ENCODE results near the gene PGAM2.

Gene PGAM2

DNA sequence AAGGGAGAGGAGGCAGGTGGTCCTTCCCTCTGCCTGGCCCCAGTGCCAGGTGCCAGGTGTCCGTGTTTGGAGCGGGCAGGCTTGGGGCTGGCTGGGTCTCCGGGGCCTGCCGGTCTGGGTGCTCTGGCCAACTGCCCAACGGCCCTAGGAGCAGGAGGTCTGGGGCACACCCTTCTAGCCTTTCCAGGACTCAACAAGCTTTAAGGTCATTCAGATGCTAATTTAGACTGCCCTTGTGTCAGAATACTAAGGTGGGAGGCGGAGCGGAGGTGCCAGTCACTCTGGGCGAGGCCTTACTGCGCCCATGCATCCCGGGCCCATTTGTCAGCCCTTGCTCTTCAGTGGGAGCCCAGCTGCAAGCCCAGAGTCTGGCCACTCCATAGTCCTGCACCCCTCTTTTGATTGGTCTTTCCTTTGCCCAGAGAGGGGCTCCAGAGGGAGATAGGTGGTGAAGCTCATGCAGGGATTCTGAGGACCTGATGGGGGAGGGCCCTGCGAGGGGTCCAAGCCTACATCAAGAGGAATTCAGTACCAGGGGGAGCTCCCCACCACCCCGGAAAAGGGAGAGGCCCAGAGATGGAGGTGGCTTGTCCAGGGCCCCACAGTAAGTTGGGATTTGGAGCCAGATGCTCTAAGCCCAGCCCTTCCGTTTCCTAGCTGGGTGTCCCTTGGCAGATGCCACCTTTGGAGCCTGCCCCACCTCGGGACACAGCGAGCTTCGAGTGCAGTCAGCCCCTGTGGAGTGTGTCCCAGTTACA, 1.3 kb downstream of the PGAM2 start:
- DNase-seq = no peak

DNA sequence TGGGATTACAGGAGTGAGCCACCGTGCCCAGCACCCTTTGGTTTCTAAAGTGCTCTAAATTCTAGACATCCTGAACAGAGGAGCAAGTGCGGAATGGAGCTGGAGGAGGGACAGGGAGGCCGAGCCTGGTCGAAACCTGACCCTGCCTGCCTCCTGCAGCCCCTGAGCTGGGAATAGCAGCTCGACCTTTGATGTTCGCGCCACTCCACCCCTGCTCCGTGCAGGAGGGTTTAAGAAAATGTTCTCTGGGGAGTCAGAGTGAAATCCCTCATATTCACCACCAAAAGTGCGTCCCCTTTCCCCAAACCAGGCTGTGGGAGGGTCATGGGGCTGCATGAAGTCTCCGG, 1.8 kb downstream of the PGAM2 start:
- no peak for DNase-seq

DNA sequence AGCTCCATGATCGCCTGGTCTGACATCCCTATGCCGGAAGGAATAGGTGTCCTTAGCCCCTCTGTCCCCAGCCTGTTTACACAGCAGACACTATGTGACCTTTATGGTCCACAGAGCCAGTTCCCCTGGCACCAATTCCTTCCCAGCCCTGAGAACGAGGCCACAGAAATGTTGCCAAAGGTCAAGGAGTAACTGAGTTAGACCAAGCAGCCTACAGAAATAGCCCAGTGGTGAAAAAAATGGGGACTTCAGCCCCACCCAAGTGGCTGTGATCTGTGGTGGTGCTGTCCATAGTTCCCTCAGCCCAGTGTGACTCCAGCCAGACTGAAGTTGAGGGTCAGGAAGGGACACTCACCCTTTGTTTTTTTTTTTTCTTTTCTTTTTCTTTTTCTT, 2.5 kb downstream of the PGAM2 start:
- no peak for DNase-seq

DNA sequence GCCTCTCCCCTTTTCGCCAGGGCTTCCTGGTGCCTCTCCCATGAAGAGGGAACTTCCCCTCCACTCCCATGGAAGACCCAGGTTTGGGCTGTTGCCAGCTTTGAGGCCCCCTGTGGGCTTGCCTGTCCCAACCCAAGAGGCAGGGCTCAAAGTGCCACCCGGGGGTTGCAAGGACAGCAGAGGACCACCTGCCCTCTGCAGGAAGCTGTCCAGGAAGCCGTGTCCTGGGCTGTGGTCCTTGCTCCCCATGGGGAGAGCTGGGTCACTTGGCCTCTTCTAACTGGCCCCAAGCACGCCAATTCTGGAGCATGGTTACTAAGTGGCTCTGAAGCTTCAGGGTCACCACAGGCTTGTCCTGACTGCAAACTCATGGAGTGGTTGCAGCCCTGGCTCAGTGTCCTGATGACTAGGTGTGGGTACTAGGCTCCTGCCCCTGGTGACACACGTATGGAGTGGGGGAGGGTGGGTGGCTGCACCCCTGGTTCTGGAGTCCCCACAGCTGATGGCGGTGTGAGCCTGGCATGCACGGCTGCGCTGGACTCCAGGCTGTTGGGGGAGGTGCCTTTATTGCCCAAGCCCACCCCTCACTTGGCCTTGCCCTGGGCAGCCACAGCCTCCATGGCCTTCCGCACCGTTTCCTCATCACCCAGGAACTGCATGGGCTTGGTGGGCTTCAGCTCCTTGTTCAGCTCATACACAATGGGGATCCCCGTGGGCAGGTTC, 3.0 kb downstream of the PGAM2 start:
- DNase-seq = no peak

DNA sequence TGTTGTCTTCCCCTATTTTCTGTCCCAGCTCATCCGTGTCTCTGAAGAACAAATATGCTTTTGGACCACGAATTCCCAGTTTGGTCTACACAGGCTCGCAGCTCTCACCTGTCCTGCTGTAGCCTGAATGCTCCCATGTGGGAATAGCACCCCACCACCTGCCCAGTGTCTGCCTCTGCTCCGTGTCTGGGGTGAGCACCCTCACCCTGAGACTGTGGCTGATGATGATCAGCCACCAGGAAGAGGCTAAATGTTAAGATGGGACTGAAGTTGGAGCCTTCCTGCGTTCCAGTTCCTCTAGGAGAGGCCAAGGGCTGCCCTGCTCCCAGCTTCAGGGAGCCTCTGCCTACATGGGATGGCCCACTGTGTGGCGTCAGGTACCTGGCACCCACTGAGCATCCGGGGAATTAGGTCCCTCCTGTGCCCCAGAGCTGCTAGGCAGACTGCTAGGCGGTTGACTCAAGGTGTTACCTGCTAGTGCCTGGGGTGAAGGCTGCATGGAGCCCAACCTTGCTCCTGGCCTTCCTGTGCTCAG, 3.7 kb downstream of the PGAM2 start:
- DNase-seq = no peak

DNA sequence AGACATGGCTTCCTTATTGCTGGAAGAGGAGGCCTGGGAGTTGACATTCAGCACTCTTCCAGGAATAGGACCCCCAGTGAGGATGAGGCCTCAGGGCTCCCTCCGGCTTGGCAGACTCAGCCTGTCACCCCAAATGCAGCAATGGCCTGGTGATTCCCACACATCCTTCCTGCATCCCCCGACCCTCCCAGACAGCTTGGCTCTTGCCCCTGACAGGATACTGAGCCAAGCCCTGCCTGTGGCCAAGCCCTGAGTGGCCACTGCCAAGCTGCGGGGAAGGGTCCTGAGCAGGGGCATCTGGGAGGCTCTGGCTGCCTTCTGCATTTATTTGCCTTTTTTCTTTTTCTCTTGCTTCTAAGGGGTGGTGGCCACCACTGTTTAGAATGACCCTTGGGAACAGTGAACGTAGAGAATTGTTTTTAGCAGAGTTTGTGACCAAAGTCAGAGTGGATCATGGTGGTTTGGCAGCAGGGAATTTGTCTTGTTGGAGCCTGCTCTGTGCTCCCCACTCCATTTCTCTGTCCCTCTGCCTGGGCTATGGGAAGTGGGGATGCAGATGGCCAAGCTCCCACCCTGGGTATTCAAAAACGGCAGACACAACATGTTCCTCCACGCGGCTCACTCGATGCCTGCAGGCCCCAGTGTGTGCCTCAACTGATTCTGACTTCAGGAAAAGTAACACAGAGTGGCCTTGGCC, 4.3 kb downstream of the PGAM2 start:
- DNase-seq = no peak

DNA sequence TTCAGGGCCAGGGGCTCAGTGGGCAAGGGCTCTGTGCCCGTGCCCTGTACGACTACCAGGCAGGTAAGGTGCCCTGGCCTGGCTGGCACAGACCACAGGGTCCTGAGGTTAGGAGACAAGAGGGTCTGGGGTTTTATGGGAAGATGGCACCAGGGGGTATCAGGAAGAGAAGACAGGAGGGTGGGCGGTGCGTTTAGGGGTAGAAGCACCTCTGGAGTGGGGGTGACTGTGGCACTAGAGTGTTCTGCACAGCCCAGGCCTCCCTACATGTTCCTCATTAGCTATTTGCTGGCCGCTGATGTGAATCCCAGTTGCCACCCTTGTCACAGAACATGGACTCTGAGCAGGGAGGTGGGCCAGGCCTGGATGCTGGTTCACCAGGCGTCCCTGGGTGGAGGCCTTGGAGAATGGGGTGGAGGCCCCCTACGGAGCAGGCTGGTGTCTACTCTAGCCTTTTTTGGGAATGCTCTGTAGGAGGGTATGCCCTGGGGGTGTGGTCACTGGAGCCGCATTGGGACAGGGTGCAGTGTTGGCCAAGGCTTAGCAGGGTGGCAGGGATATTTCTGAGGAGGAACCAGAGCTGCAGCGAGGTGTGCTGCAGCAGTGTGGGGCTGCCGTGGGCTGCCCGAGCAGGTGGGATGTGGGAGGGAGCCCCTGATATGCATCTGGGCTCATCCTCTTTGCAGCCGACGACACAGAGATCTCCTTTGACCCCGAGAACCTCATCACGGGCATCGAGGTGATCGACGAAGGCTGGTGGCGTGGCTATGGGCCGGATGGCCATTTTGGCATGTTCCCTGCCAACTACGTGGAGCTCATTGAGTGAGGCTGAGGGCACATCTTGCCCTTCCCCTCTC, 5.0 kb downstream of the PGAM2 start:
- no peak for DNase-seq

DNA sequence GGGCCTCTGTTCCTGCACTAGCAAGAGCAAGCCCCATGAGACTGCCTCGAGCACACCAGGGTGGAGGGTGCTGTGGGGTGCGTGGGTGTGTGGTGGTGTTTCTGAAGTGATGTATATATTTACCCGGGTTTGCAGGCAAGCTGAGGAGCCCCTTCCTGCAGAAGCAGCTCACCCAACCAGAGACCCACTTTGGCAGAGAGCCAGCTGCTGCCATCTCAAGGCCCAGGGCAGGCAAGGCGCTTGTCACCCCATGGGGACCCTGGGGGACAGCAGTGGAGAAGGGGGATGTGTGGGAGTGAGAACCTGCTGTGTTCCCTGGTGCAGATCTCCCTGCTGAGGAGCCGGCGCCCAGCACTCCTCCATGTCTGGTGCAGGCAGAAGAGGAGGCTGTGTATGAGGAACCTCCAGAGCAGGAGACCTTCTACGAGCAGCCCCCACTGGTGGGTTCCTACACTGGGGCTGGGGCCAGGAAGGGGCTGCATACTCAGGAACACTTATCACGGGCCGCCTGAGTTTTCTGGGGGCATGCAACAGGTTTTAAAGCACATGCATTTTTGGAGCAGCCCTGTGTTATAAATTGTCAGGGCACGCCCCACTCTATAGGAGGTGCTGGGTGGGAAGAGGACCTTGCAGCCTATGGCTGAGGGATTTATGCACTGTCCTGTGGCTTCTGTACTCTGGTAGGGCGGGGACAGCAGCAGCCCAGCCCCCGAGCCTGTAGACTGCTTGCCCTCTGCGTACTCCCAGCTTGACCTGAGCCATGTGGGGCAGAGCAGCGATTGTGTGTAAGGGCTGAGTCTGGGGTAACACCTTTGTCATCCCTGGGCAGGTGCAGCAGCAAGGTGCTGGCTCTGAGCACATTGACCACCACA, 5.9 kb downstream of the PGAM2 start:
- DNase-seq = no peak

DNA sequence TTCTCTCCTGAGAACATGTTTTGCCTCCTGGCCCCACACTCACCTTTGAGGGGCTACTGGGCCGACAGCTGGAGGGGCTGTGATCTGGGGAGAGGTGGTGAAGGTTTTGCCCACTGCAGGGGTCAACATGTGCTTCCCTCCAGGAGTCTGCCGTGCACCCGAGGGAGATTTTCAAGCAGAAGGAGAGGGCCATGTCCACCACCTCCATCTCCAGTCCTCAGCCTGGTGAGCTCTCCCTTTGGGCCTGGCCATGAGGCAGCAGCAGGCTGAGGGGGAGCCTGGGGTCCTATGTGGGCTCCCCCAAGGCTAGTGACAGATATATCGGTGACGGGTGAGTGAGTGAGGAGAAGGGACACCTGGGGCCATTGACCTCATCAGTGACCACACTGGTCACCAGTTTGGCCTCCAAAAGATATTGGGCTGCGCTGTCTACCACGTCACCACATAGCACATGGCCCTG, 6.6 kb downstream of the PGAM2 start:
- DNase-seq = no peak

DNA sequence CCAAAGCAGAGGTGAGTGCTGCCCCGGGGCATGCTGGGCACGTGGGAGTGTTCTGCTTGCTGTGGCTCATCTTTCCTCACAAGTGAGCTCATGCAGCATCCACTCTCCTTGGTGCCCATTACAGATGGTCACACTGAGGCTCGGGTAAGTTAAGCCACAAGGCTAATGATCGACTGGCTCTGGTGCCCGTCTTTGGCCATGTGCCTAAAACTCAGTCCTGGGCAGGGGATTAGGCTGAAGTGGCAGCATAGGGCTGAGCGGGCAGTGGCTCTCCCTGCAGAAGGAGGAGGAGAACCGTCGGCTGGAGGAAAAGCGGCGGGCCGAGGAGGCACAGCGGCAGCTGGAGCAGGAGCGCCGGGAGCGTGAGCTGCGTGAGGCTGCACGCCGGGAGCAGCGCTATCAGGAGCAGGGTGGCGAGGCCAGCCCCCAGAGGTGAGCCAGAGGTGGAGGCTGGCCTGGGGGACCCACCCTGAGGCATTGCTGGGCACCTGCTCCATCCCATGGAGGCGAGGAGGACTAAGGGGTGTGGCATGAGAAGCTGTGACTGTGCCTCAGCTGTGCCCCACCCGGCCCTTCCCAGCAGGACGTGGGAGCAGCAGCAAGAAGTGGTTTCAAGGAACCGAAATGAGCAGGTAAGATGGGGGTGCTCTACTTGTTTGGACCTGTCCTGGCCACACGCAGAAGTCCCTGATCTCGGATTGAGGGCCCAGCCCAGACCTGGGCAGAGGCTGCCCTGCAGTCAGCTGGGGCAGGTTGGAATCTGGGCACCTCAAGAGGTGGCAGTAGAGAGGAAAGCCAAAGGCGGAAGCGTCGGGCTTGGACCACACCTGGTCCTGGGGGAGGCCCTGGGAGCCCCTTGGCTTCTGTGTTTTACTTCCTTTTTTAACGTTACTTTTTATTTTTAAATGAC, 7.3 kb downstream of the PGAM2 start:
- DNase-seq = no peak

DNA sequence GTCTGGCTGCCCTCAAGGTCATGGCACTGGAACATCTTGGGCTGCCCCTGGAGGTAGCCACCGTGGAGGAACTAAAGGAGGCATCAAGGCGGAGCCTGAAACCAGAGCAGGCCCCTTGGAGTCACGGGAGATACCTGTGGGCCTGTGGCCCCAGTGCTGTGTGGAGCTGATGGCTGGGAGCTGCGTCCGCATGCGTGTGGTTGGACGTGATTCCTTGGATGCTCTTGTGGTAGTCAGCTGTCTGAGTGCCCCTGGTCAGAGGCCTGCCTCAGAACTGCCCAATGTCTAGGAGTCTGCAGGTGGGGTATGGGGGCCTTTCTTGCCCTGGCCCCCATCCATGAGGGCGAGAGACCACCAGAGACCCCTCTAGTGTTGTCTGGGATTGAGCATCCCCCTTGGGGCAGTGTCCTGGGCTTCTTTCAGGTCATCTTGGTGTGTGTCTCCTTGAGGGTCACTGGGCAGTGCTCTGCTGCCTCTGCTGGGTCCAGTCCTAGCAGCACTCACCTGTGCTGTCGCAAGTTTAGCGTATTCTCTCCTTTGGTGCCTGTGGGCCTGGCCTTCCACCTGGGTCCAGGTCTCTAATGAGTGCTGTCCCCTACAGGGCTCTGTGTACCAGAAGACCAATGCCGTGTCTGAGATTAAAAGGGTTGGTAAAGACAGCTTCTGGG, 8.1 kb downstream of the PGAM2 start:
- no peak for DNase-seq

DNA sequence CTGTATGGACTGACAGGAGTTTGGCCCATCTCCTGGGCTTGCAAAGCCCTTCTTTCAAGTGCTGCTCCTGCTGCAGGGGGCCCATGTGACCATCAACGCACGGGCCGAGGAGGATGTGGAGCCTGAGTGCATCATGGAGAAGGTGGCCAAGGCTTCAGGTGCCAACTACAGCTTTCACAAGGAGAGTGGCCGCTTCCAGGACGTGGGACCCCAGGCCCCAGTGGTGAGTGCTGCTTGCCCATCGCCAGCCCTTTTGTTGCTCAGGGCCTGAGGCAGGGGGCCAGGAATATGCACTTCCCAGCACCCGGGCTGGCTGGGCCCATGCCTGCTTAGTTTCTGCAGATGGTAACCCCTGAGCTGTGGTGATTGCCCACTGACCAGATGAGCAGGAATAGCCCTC, 8.7 kb downstream of the PGAM2 start:
- no peak for DNase-seq

DNA sequence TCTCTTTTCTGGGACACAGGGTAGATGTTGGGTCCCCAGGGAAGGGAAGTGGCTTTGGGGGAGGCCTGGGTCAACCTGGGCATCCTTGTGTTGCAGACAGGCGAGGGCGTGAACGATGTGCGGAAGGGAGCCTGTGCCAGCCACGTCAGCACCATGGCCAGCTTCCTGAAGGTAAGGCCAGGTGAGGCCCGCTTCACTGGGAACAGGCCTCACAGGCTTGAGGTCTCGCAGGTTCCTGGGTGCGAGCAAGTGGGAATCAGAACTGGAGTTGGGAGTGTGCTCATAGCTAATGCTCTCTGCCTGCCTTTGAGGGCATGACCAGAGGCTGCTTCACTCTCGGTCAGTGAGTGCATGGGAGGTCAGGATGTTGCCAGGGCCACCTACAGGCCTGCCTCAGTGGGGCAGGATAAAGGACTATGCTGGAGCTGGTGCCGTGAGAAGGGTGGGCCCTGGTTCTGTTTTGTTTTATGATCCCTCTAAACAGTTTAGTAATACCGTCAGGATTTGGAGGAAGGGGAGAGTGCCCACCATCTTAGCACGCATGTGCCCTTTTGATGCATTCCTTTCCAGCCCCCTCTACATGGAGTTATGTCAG, 12.5 kb downstream of the PGAM2 start:
- DNase-seq = no peak

DNA sequence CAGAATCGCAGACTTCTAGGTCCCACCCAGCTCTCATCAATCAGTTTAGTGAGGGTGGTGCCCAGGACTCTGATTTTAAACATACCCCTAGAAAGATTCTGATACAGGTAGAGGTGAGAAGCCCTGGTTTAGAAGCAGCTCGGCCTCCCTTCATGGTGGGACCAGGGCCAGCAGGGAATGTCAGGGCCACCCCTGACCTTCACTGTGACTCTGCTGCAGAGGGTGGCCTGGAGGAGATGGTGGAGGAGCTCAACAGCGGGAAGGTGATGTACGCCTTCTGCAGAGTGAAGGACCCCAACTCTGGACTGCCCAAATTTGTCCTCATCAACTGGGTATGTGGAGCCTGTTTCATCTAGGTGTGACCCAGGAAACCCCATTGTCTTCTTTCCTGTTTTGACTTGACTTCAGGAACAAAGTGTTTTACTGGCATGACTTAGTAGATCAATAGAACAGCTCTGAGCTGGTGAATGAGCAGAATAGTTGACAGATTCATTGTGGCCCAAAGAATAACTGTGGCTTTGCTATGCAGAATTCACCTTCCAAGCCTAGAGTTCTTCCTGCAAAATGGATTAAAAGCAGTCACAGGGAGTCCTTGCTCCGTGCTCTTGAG, 13.7 kb downstream of the PGAM2 start:
- DNase-seq = no peak

DNA sequence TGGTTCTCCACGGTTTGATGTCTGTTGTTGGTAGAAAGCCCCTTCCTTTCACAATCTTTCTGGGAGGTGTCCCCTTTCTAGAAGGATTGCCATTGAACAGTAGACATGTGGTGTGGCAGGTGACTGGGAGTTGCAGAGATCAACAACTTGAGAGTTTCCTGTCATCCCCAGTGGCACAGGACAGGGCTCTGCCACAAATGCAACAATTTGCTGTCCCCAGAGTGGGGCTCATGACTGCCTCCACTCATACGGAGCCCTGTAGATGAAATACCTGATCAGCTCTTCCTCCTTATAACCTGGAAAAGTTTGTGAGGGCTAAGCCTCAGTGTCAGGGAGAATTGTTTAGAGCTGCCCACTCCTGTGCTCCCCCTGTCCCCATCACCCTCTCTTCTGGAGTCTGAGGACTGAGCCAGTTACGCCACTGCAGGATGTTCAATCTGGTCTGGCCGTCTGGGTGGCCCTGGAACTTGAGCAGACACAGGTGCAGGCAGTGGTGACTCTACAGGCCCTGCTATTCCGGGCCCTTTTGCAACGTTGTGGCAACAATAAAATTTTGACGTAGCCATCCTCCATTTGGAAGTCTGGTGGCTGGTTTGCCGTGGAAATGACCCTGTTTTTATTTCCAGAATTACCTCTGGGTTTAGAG, 14.3 kb downstream of the PGAM2 start:
- DNase-seq = no peak

DNA sequence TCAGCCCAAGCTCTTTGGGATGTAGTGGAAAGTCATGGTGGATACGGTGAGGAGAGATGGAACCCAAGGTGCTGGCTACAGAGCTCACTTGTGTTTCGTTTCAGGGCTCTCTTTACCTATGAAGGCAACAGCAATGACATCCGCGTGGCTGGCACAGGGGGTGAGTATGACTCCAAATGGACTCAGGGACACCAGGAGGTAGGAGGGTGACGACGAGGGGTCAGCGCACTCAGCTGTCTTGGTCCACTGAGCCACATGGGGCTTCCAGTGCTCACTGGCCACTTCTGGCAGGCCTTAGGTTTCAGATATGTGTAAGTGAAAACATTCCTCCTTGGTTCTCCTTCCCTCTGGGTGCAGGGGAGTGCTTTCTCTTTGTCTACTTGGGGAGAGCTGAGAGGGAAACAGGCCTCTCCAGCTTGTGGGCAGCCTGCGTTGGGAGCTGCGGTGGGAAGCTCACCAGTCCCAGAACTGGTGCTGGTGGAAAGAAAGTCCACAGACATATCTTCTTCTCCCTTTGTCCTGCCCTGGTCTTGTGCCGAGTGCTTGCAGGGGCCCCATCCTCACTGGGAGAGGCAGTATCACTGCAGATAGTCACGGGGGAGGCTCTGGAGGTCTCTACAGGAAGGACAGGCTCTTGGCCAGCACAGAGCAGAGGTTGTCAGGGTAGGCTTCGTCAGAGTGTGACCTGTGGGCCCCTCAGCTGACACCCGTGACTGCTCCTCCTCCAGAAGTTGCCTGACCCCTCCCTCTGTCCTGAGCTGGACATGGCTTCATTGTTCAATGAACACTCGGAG, 15.0 kb downstream of the PGAM2 start:
- DNase-seq = no peak

DNA sequence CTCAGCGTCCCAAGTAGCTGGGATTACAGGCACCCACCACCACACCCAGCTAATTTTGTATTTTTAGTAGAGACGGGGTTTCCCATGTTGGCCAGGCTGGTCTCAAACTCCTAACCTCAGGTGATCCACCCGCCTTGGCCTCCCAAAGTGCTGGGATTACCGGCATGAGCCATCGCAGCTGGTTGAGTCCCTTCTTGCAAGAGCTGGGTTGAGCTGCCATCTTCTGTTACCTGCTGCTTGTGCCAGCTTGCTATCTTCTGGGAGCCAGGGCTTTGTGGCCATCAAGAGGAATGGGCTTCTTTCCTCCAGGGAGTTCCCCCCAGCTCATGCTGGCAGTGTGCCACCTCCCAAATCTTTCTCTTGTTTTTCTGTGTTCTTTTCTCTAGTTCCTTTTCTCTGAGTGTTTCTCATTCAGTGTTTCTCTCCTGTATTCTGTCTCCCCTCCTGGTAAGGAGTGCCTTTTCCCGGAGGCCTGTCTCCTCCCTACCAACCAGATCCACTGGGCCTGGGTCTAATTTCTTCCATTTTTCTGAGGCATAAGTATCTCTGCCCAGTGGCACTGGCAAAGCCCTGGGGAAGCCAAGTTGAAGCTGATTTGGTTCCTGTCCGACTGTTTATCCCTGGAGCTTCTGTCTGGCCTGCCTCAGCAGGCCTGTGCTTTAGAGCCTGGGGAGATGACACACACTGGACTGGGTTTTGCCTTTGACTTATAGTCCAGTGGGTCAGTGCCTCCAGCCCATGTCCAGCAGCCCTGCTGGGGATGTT, 17.2 kb downstream of the PGAM2 start:
- no peak for DNase-seq

All from stimulated activated CD4-positive, alpha-beta T cell treated with anti-CD3 and anti-CD28 coated beads, Interleukin-4, amount 100 ng/mL, for 1 hour (primary cell).